ENCODE measurements around the gene COL20A1. TPM values are rescaled to one million over a fixed set of nuclear protein-coding genes. Genes with fewer than 3 reads are reported as not detected.

Gene COL20A1
- total and polyA plus RNA-seq, 2 experiments from 2014 or later, result not detected

- Histone ChIP-seq H3K27ac (no peak overlapping the region), H3K36me3 (ENCODE audit: low read depth) (peaks cover 3% of the 10 kb centered on the region; the same call in 1 of the 2 replicates), H3K4me1 (ENCODE audit: insufficient read depth) (no peaks in the 10 kb centered on the region), H3K4me3 (no peak overlapping the region), H2AFZ (no peak overlapping the region), H3K9ac (no peak overlapping the region), H3F3A (ENCODE audit: insufficient read depth) (no peaks in the 10 kb centered on the region), H3K9me2 (ENCODE audit: insufficient read depth) (no peaks in the 10 kb centered on the region), H3K4me2 (ENCODE audit: unreplicated experiment) (no peak overlapping the region), H3K27me3 (replicated peaks; ENCODE audit: insufficient read depth) (no peaks in the 10 kb centered on the region), H3K9me3 (ENCODE audit: low read depth) (no peaks in the 10 kb centered on the region), H3K79me2 (ENCODE audit: insufficient read depth) (no peaks in the 10 kb centered on the region), H4K20me1 (ENCODE audit: insufficient read depth) (no peaks in the 10 kb centered on the region)
- in situ Hi-C loops (cut with MboI), result no loop called here
- 90 to 92% methylated on average over 21 to 22 of the region's 23 CpGs for WGBS, 2 experiments (ENCODE audit: low coverage in 1 of 2, low lambda C conversion rate in 2 of 2, missing lambda C conversion rate in 2 of 2)
- TF ChIP-seq EZH2 (IDR thresholded peaks at IDR 0.05; ENCODE audit: insufficient read depth, poor library complexity, severe bottlenecking) (no peak), EZH2phosphoT487 (IDR thresholded peaks at IDR 0.05; ENCODE audit: insufficient read depth, low read depth) (no peak)
- no peak for DNase-seq
Observed at GRCh38 chr20:63286781-63287696, 5.9 kb upstream of the COL20A1 start.

- no peak for DNase-seq
- no peak overlapping the region for H3K9ac ChIP-seq
- H3K4me3 ChIP-seq, result no peak overlapping the region
- no peaks in the 10 kb centered on the region for H3K9me3 ChIP-seq (ENCODE audit: low read depth)
- H3K4me2 ChIP-seq (ENCODE audit: unreplicated experiment), result no peak overlapping the region
- H4K20me1 ChIP-seq (ENCODE audit: insufficient read depth), result no peaks in the 10 kb centered on the region
- no peaks in the 10 kb centered on the region for H3F3A ChIP-seq (ENCODE audit: insufficient read depth)
- H3K27ac ChIP-seq, result no peak overlapping the region
- 89 to 91% methylated on average over 40 to 55 of the region's 55 CpGs for WGBS, 2 experiments (ENCODE audit: low coverage in 1 of 2, low lambda C conversion rate in 2 of 2, missing lambda C conversion rate in 2 of 2)
- TF ChIP-seq EZH2 (IDR thresholded peaks at IDR 0.05; ENCODE audit: insufficient read depth, poor library complexity, severe bottlenecking), result no peak
- no peak for TF ChIP-seq EZH2phosphoT487 (IDR thresholded peaks at IDR 0.05; ENCODE audit: insufficient read depth, low read depth)
- H3K4me1 ChIP-seq (ENCODE audit: insufficient read depth), result no peaks in the 10 kb centered on the region
- peaks cover 3% of the 10 kb centered on the region; the same call in 1 of the 2 replicates for H3K36me3 ChIP-seq (ENCODE audit: low read depth)
- H3K79me2 ChIP-seq (ENCODE audit: insufficient read depth), result no peaks in the 10 kb centered on the region
- H3K27me3 ChIP-seq (replicated peaks; ENCODE audit: insufficient read depth), result no peaks in the 10 kb centered on the region
- in situ Hi-C loops (cut with MboI), result no loop called here
- no peak overlapping the region for H2AFZ ChIP-seq
- no peaks in the 10 kb centered on the region for H3K9me2 ChIP-seq (ENCODE audit: insufficient read depth)
Observed at GRCh38 chr20:63287697-63288580, 5.0 kb upstream of the COL20A1 start.

GRCh38 chr20:63288581-63289251 is 4.3 kb upstream of the COL20A1 start:
- Histone ChIP-seq H3K4me2 (ENCODE audit: unreplicated experiment) (no peak overlapping the region), H3K27me3 (replicated peaks; ENCODE audit: insufficient read depth) (no peaks in the 10 kb centered on the region), H4K20me1 (ENCODE audit: insufficient read depth) (no peaks in the 10 kb centered on the region), H3K4me1 (ENCODE audit: insufficient read depth) (no peaks in the 10 kb centered on the region), H3K27ac (no peak overlapping the region), H3K9me2 (ENCODE audit: insufficient read depth) (no peaks in the 10 kb centered on the region), H3F3A (ENCODE audit: insufficient read depth) (no peaks in the 10 kb centered on the region), H3K4me3 (no peak overlapping the region), H3K9me3 (ENCODE audit: low read depth) (no peaks in the 10 kb centered on the region), H3K79me2 (ENCODE audit: insufficient read depth) (no peaks in the 10 kb centered on the region), H2AFZ (no peak overlapping the region), H3K9ac (no peak overlapping the region), H3K36me3 (ENCODE audit: low read depth) (peaks cover 3% of the 10 kb centered on the region; the same call in 1 of the 2 replicates)
- 85 to 90% methylated on average over 26 to 28 of the region's 28 CpGs for WGBS, 2 experiments (ENCODE audit: low coverage in 1 of 2, low lambda C conversion rate in 2 of 2, missing lambda C conversion rate in 2 of 2)
- no peak for TF ChIP-seq EZH2 (IDR thresholded peaks at IDR 0.05; ENCODE audit: insufficient read depth, poor library complexity, severe bottlenecking)
- TF ChIP-seq EZH2phosphoT487 (IDR thresholded peaks at IDR 0.05; ENCODE audit: insufficient read depth, low read depth), result no peak
- in situ Hi-C loops (cut with MboI), result no loop called here
- DNase-seq, result no peak
